ENCODE results near the gene PLPP4.

PLPP4 gene

GRCh38 chr10:120582753-120583152, 125.7 kb downstream of the PLPP4 start:
- no peaks in the 10 kb centered on the region for H3K9me3 ChIP-seq (ENCODE audit: control insufficient read depth, insufficient read depth, low read length)
- no peaks in the 10 kb centered on the region for H3F3A ChIP-seq (ENCODE audit: control insufficient read depth, insufficient read depth)
- no peak overlapping the region for H3K27ac ChIP-seq (ENCODE audit: low read depth, low read length)
- no peaks in the 10 kb centered on the region for H3K27me3 ChIP-seq (ENCODE audit: control insufficient read depth, low read length)
- H3K79me2 ChIP-seq (ENCODE audit: control insufficient read depth, low read length): no peaks in the 10 kb centered on the region
- H3K4me3 ChIP-seq (ENCODE audit: low read length): no peak overlapping the region
- H4K20me1 ChIP-seq (ENCODE audit: control insufficient read depth, insufficient read depth, low read depth, low read length): no peaks in the 10 kb centered on the region
- TF ChIP-seq CTCF (IDR thresholded peaks at IDR 0.05; ENCODE audit: low read depth, low read length, poor library complexity, severe bottlenecking): no peak
- TF ChIP-seq EZH2phosphoT487 (IDR thresholded peaks at IDR 0.05; ENCODE audit: borderline replicate concordance, low read length): no peak
- H3K4me1 ChIP-seq (ENCODE audit: control insufficient read depth, low read length): no peaks in the 10 kb centered on the region
- H3K9me2 ChIP-seq (replicated peaks; ENCODE audit: control insufficient read depth, low read length): no peaks in the 10 kb centered on the region
- no peak overlapping the region for H3K4me2 ChIP-seq (ENCODE audit: low read length)
- no peaks in the 10 kb centered on the region for H3K36me3 ChIP-seq (ENCODE audit: control insufficient read depth, low read length)

GRCh38 chr10:120583424-120584108, 126.5 kb downstream of the PLPP4 start:
- H3K27ac ChIP-seq (ENCODE audit: low read depth, low read length): no peak overlapping the region
- H3K9me3 ChIP-seq (ENCODE audit: control insufficient read depth, insufficient read depth, low read length): no peaks in the 10 kb centered on the region
- no peaks in the 10 kb centered on the region for H3K4me1 ChIP-seq (ENCODE audit: control insufficient read depth, low read length)
- H3K4me3 ChIP-seq (ENCODE audit: low read length): no peak overlapping the region
- no peaks in the 10 kb centered on the region for H3K27me3 ChIP-seq (ENCODE audit: control insufficient read depth, low read length)
- no peak overlapping the region for H3K4me2 ChIP-seq (ENCODE audit: low read length)
- no peaks in the 10 kb centered on the region for H3K36me3 ChIP-seq (ENCODE audit: control insufficient read depth, low read length)
- no peaks in the 10 kb centered on the region for H4K20me1 ChIP-seq (ENCODE audit: control insufficient read depth, insufficient read depth, low read depth, low read length)
- TF ChIP-seq EZH2phosphoT487 (IDR thresholded peaks at IDR 0.05; ENCODE audit: borderline replicate concordance, low read length): no peak
- no peak for TF ChIP-seq CTCF (IDR thresholded peaks at IDR 0.05; ENCODE audit: low read depth, low read length, poor library complexity, severe bottlenecking)
- no peaks in the 10 kb centered on the region for H3F3A ChIP-seq (ENCODE audit: control insufficient read depth, insufficient read depth)
- no peaks in the 10 kb centered on the region for H3K79me2 ChIP-seq (ENCODE audit: control insufficient read depth, low read length)
- no peaks in the 10 kb centered on the region for H3K9me2 ChIP-seq (replicated peaks; ENCODE audit: control insufficient read depth, low read length)

GRCh38 chr10:120584786-120585185, 127.8 kb downstream of the PLPP4 start:
- H3F3A ChIP-seq (ENCODE audit: control insufficient read depth, insufficient read depth): no peaks in the 10 kb centered on the region
- no peaks in the 10 kb centered on the region for H3K9me2 ChIP-seq (replicated peaks; ENCODE audit: control insufficient read depth, low read length)
- H3K79me2 ChIP-seq (ENCODE audit: control insufficient read depth, low read length): no peaks in the 10 kb centered on the region
- no peak overlapping the region for H3K27ac ChIP-seq (ENCODE audit: low read depth, low read length)
- TF ChIP-seq CTCF (IDR thresholded peaks at IDR 0.05; ENCODE audit: low read depth, low read length, poor library complexity, severe bottlenecking) (no peak), EZH2phosphoT487 (IDR thresholded peaks at IDR 0.05; ENCODE audit: borderline replicate concordance, low read length) (no peak)
- H3K9me3 ChIP-seq (ENCODE audit: control insufficient read depth, insufficient read depth, low read length): no peaks in the 10 kb centered on the region
- no peak overlapping the region for H3K4me2 ChIP-seq (ENCODE audit: low read length)
- no peaks in the 10 kb centered on the region for H3K36me3 ChIP-seq (ENCODE audit: control insufficient read depth, low read length)
- H4K20me1 ChIP-seq (ENCODE audit: control insufficient read depth, insufficient read depth, low read depth, low read length): no peaks in the 10 kb centered on the region
- H3K27me3 ChIP-seq (ENCODE audit: control insufficient read depth, low read length): no peaks in the 10 kb centered on the region
- H3K4me3 ChIP-seq (ENCODE audit: low read length): no peak overlapping the region
- H3K4me1 ChIP-seq (ENCODE audit: control insufficient read depth, low read length): no peaks in the 10 kb centered on the region
